IMR-90 (cell line): ENCODE data around the gene TENM4. TPM values are rescaled to one million over a fixed set of nuclear protein-coding genes. Genes with fewer than 3 reads are reported as not detected.

Experiments used
- ATAC-seq: fragments of 200-7000 bp; cut with Tn5 transposase; 2 replicates; pipeline ENCODE4 v1.9.1; 2020; ENCODE audit warnings: low read depth, mild to moderate bottlenecking, moderate library complexity
- BruUV-seq: library from RNA; stranded (reverse); fragments of 400-500 nt; replicated peaks from 2 replicates; lab custom pipeline; 2021; lab: Mats Ljungman, UMichigan
- CTCF ChIA-PET: fragments of 300-600 bp; formaldehyde crosslinking; extraction: SDS; loops from one replicate; lab custom pipeline; 2021; ENCODE audit warnings: antibody characterized with exemption; lab: Yijun Ruan, JAX
- POLR2A ChIA-PET: fragments of 300-600 bp; sonication (Branson Sonifier 250); formaldehyde crosslinking; loops from one replicate; lab custom pipeline; 2022; ENCODE audit warnings: antibody characterized with exemption; ENCODE audit not compliant: unreplicated experiment; lab: Charles Lee
- DNase-seq: peaks from one replicate; pipeline ENCODE4 v3.0.0; 2013
- H2AFZ ChIP-seq: replicated peaks from 2 replicates; pipeline ENCODE3; 2013; ENCODE audit warnings: low read length, mild to moderate bottlenecking; ENCODE audit not compliant: poor library complexity
- H2AK5ac ChIP-seq: 2 replicates; pipeline ENCODE4 v1.6.1; 2013; ENCODE audit warnings: low read depth, low read length, inconsistent platforms
- H2AK9ac ChIP-seq: replicated peaks from 2 replicates; pipeline ENCODE3; 2013; ENCODE audit warnings: mild to moderate bottlenecking, low read depth, low read length, moderate library complexity; ENCODE audit not compliant: poor library complexity
- H2BK120ac ChIP-seq: 2 replicates; pipeline ENCODE4 v1.6.1; 2013; ENCODE audit warnings: low read depth, low read length, inconsistent platforms
- H2BK15ac ChIP-seq: 3 replicates; pipeline ENCODE4 v1.6.1; 2013; ENCODE audit warnings: low read depth, low read length, inconsistent platforms
- H2BK20ac ChIP-seq: 2 replicates; pipeline ENCODE4 v1.6.1; 2013; ENCODE audit warnings: low read depth, mild to moderate bottlenecking, inconsistent platforms, low read length, moderate library complexity
- H2BK5ac ChIP-seq: 2 replicates; pipeline ENCODE4 v1.6.1; 2013; ENCODE audit warnings: mild to moderate bottlenecking, low read depth, low read length, inconsistent platforms; ENCODE audit not compliant: poor library complexity, severe bottlenecking
- H3K14ac ChIP-seq: replicated peaks from 2 replicates; pipeline ENCODE4 v1.6.1; 2013; ENCODE audit warnings: low read depth, low read length, inconsistent platforms
- H3K18ac ChIP-seq: 2 replicates; pipeline ENCODE4 v1.6.1; 2013; ENCODE audit warnings: low read depth, low read length, control low read depth
- H3K23ac ChIP-seq: 2 replicates; pipeline ENCODE4 v1.6.1; 2013; ENCODE audit warnings: low read depth, low read length, inconsistent platforms
- H3K27ac ChIP-seq: 2 replicates; pipeline ENCODE4 v1.5.1; 2013; ENCODE audit warnings: mild to moderate bottlenecking, control low read depth, low read length; ENCODE audit not compliant: insufficient read depth
- H3K27me3 ChIP-seq: 2 replicates; pipeline ENCODE4 v1.6.1; 2013; ENCODE audit warnings: low read length; ENCODE audit not compliant: control insufficient read depth, insufficient read depth
- H3K36me3 ChIP-seq: 2 replicates; pipeline ENCODE4 v1.6.1; 2013; ENCODE audit warnings: low read length, mixed read lengths; ENCODE audit not compliant: control insufficient read depth, insufficient read depth
- H3K4ac ChIP-seq: 2 replicates; pipeline ENCODE4 v1.6.1; 2013; ENCODE audit warnings: low read depth, low read length, inconsistent platforms
- H3K4me1 ChIP-seq: 2 replicates; pipeline ENCODE4 v1.6.1; 2013; ENCODE audit warnings: low read length, mixed read lengths; ENCODE audit not compliant: control insufficient read depth, insufficient read depth
- H3K4me2 ChIP-seq: 2 replicates; pipeline ENCODE4 v1.6.1; 2013; ENCODE audit warnings: low read depth, mild to moderate bottlenecking, control low read depth, low read length, moderate library complexity
- H3K4me3 ChIP-seq: 2 replicates; pipeline ENCODE4 v1.5.1; 2013; ENCODE audit warnings: low read depth, mild to moderate bottlenecking, control low read depth, low read length, moderate library complexity; ENCODE audit not compliant: insufficient read depth
- H3K56ac ChIP-seq: 2 replicates; pipeline ENCODE4 v1.6.1; 2013; ENCODE audit warnings: low read length, inconsistent platforms; ENCODE audit not compliant: insufficient read depth; ENCODE audit errors: extremely low read depth
- H3K79me1 ChIP-seq, 2 experiments: 2 replicates each; pipeline ENCODE4 v1.6.1; 2013; ENCODE audit warnings: low read length in 2 of 2, inconsistent platforms in 1 of 2, low read depth in 1 of 2
- H3K9ac ChIP-seq: 2 replicates; pipeline ENCODE4 v1.6.1; 2013; ENCODE audit warnings: low read depth, low read length, control low read depth
- H3K9me1 ChIP-seq: 2 replicates; pipeline ENCODE4 v1.6.1; 2013; ENCODE audit warnings: low read length, inconsistent platforms; ENCODE audit not compliant: insufficient read depth
- H3K9me3 ChIP-seq: 2 replicates; pipeline ENCODE4 v1.6.1; 2013; ENCODE audit warnings: low read length; ENCODE audit not compliant: control insufficient read depth, insufficient read depth
- H4K20me1 ChIP-seq: 2 replicates; pipeline ENCODE4 v1.6.1; 2013; ENCODE audit warnings: low read length, inconsistent platforms; ENCODE audit not compliant: insufficient read depth
- H4K5ac ChIP-seq: 2 replicates; pipeline ENCODE4 v1.6.1; 2013; ENCODE audit warnings: mild to moderate bottlenecking, low read depth, low read length, control low read depth
- H4K8ac ChIP-seq, 2 experiments: 2 replicates each; pipeline ENCODE4 v1.6.1; 2013; ENCODE audit warnings: low read depth in 2 of 2, low read length in 2 of 2, control low read depth in 1 of 2, inconsistent platforms in 1 of 2
- H4K91ac ChIP-seq: 2 replicates; pipeline ENCODE4 v1.6.1; 2013; ENCODE audit warnings: low read depth, low read length, inconsistent platforms; ENCODE audit not compliant: insufficient read depth
- BHLHE40 ChIP-seq: fragments of 150-350 bp; IDR thresholded peaks from 2 replicates; pipeline ENCODE4 v1.6.1; 2016; ENCODE audit warnings: mild to moderate bottlenecking, low read depth, low read length
- CEBPB ChIP-seq: IDR thresholded peaks from 2 replicates; pipeline ENCODE4 v1.6.1; 2012; ENCODE audit warnings: low read depth, low read length, improper control_type of control experiment
- CHD1 ChIP-seq: IDR thresholded peaks from 2 replicates; pipeline ENCODE4 v1.6.1; 2012; ENCODE audit warnings: low read depth, low read length, improper control_type of control experiment
- FOS ChIP-seq: fragments of 150-350 bp; IDR thresholded peaks from 2 replicates; pipeline ENCODE4 v1.6.1; 2016; ENCODE audit warnings: low read depth, low read length
- MAFK ChIP-seq: IDR thresholded peaks from 2 replicates; pipeline ENCODE4 v1.6.1; 2012; ENCODE audit warnings: low read depth, low read length, improper control_type of control experiment
- MAZ ChIP-seq: IDR thresholded peaks from 2 replicates; pipeline ENCODE4 v1.6.1; 2012; ENCODE audit warnings: low read depth, mild to moderate bottlenecking, low read length, improper control_type of control experiment, moderate library complexity, borderline replicate concordance
- MXI1 ChIP-seq: IDR thresholded peaks from 2 replicates; pipeline ENCODE4 v1.6.1; 2012; ENCODE audit warnings: low read depth, mild to moderate bottlenecking, low read length, moderate library complexity, borderline replicate concordance
- NFE2L2 ChIP-seq: fragments of 150-350 bp; IDR thresholded peaks from 2 replicates; pipeline ENCODE4 v1.6.1; 2016; ENCODE audit warnings: low read depth, mild to moderate bottlenecking, low read length
- POLR2A ChIP-seq: IDR thresholded peaks from 2 replicates; pipeline ENCODE4 v1.6.1; 2012; ENCODE audit warnings: mild to moderate bottlenecking, low read depth, low read length
- RAD21 ChIP-seq: IDR thresholded peaks from 2 replicates; pipeline ENCODE4 v1.6.1; 2012; ENCODE audit warnings: low read length, improper control_type of control experiment
- RCOR1 ChIP-seq: IDR thresholded peaks from 2 replicates; pipeline ENCODE4 v1.6.1; 2012; ENCODE audit warnings: mild to moderate bottlenecking, low read length, improper control_type of control experiment; ENCODE audit not compliant: insufficient replicate concordance
- RFX5 ChIP-seq: IDR thresholded peaks from 2 replicates; pipeline ENCODE4 v1.8.0; 2012; ENCODE audit warnings: low read depth, mild to moderate bottlenecking, low read length, moderate library complexity
- SMC3 ChIP-seq: fragments of 150-350 bp; IDR thresholded peaks from 2 replicates; pipeline ENCODE4 v1.6.1; 2016; ENCODE audit warnings: low read depth, mild to moderate bottlenecking, antibody characterized with exemption, low read length, moderate library complexity
- WGBS, 2 experiments: methylation state at CpG; one replicate each; pipeline versions ENCODE4 v1.1.5 to v1.1.7; 2013; ENCODE audit warnings: missing lambda C conversion rate in 2 of 2; ENCODE audit not compliant: insufficient read length in 1 of 2; ENCODE audit errors: extremely low coverage in 2 of 2; 5-methylcytosine and 5-hydroxymethylcytosine counted together
- dilution Hi-C: fragments of 300-500 bp; cut with HindIII; formaldehyde crosslinking; loops from one replicate; pipeline ENCODE4 v1.14.3; 2018; ENCODE audit warnings: low sequenced_read_pairs; ENCODE audit not compliant: unreplicated experiment
- in situ Hi-C: fragments of 300-500 bp; cut with MboI; formaldehyde crosslinking; loops from 3 replicates; pipeline ENCODE4 v1.14.3; 2019; ENCODE audit warnings: low sequenced_read_pairs, inconsistent platforms, mixed read lengths
- intact Hi-C: fragments of 100-400 bp; cut with micrococcal nuclease; formaldehyde crosslinking; loops from 2 replicates; pipeline ENCODE4 v1.10.0; 2022
- polyA plus RNA-seq, 3 experiments: library from polyadenylated mRNA; depleted of rRNA; stranded (reverse); fragments of >200 nt; gene quantifications; 2 replicates each; pipeline ENCODE4 v1.2.3, GENCODE V29; 2012; ENCODE audit warnings: low replicate concordance in 1 of 3
- total RNA-seq: library from RNA; depleted of rRNA; stranded (reverse); fragments of >200 nt; gene quantifications from 2 replicates; pipeline ENCODE4 v1.2.3, GENCODE V29; 2012
- TF ChIP-seq, protein P1 (sequence below): fragments of 150-350 bp; IDR thresholded peaks from 2 replicates; pipeline ENCODE4 v1.6.1; 2016; ENCODE audit warnings: low read depth, mild to moderate bottlenecking, low read length, moderate library complexity, borderline replicate concordance
- TF ChIP-seq, protein P2 (sequence below): fragments of 150-350 bp; IDR thresholded peaks from 2 replicates; pipeline ENCODE4 v1.6.1; 2017; ENCODE audit warnings: mild to moderate bottlenecking, antibody characterized with exemption, low read length, low read depth
- TF ChIP-seq, protein P3 (sequence below): conservative IDR thresholded peaks from 2 replicates; pipeline ENCODE4 v1.5.1; 2012; ENCODE audit warnings: mild to moderate bottlenecking, low read depth, low read length, improper control_type of control experiment

The TENM4 gene
- total and polyA plus RNA-seq, 2 of the 4 experiments (the other 2 are of a cell fraction) = 7.4 to 9.0 TPM

DNA sequence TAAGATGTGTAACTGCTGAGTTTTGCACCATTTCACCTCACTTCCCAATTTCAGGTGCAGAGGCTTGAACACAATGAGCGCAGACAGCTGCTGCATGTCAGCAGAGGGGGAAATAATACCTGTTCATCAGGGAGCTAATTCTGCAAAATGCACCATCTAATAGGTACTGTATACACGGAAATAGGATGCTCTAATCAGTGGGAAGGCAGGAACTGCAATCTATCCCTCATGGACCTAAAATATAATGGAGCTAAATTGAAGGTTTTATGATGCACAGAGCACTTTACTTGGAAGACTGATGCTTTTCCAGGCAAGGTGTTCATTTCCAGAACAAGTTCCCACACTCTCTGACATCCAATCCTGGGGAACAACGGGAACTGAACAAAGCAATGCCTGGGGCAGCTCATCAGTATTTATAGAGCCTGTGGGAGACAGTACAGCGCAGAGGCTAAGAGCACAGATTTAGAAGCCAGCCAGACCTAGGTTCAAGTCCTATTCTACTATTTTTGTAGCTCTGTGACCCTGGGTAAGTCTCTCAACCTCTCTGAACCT, 78.5 kb downstream of the TENM4 start:
- H2AK5ac ChIP-seq = no peak overlapping the region
- TF ChIP-seq RCOR1 (no peak), MAFK (no peak), NFE2L2 (no peak), CHD1 (no peak), MAZ (no peak), FOS (no peak), BHLHE40 (no peak), RAD21 (no peak), CEBPB (no peak), SMC3 (no peak), POLR2A (no peak), MXI1 (no peak), RFX5 (no peak)
- TF ChIP-seq, protein P1, sequence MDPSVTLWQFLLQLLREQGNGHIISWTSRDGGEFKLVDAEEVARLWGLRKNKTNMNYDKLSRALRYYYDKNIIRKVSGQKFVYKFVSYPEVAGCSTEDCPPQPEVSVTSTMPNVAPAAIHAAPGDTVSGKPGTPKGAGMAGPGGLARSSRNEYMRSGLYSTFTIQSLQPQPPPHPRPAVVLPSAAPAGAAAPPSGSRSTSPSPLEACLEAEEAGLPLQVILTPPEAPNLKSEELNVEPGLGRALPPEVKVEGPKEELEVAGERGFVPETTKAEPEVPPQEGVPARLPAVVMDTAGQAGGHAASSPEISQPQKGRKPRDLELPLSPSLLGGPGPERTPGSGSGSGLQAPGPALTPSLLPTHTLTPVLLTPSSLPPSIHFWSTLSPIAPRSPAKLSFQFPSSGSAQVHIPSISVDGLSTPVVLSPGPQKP = no peak
- TF ChIP-seq, protein P2, sequence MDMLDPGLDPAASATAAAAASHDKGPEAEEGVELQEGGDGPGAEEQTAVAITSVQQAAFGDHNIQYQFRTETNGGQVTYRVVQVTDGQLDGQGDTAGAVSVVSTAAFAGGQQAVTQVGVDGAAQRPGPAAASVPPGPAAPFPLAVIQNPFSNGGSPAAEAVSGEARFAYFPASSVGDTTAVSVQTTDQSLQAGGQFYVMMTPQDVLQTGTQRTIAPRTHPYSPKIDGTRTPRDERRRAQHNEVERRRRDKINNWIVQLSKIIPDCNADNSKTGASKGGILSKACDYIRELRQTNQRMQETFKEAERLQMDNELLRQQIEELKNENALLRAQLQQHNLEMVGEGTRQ = no peak
- TF ChIP-seq, protein P3, sequence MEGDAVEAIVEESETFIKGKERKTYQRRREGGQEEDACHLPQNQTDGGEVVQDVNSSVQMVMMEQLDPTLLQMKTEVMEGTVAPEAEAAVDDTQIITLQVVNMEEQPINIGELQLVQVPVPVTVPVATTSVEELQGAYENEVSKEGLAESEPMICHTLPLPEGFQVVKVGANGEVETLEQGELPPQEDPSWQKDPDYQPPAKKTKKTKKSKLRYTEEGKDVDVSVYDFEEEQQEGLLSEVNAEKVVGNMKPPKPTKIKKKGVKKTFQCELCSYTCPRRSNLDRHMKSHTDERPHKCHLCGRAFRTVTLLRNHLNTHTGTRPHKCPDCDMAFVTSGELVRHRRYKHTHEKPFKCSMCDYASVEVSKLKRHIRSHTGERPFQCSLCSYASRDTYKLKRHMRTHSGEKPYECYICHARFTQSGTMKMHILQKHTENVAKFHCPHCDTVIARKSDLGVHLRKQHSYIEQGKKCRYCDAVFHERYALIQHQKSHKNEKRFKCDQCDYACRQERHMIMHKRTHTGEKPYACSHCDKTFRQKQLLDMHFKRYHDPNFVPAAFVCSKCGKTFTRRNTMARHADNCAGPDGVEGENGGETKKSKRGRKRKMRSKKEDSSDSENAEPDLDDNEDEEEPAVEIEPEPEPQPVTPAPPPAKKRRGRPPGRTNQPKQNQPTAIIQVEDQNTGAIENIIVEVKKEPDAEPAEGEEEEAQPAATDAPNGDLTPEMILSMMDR = no peak
- H3K4me1 ChIP-seq = no peaks in the 10 kb centered on the region
- intact Hi-C loops = no loop called here
- no peak overlapping the region for H3K56ac ChIP-seq
- peaks cover 0 to 11% of the 10 kb centered on the region in 2 experiments; a peak in 1 of 4 replicates for H3K79me1 ChIP-seq
- H2BK120ac ChIP-seq = no peak overlapping the region
- ChIA-PET CTCF (interaction anchor here (0.6 kb wide), 1 partner anchor 793 kb away, joined by 3 read pairs; no protein-coding TSS in a partner anchor), POLR2A (no interaction called here)
- H3K4me2 ChIP-seq = no peak overlapping the region
- in situ Hi-C loops = no loop called here
- H3K4ac ChIP-seq = no peak overlapping the region
- H3K27me3 ChIP-seq = no peaks in the 10 kb centered on the region
- no peak overlapping the region for H3K18ac ChIP-seq
- no peaks in the 10 kb centered on the region; the same call in 1 of the 2 replicates for H3K36me3 ChIP-seq
- no peak overlapping the region for H2AFZ ChIP-seq
- no peak overlapping the region for H4K91ac ChIP-seq
- no peak overlapping the region for H3K23ac ChIP-seq
- 83% methylated on average over 1 of the region's 4 CpGs; no CpG with 5 or more reads in 1 of the 2 experiments for WGBS, 2 experiments
- H3K9me1 ChIP-seq = no peaks in the 10 kb centered on the region
- no peak overlapping the region for H2BK5ac ChIP-seq
- no peak overlapping the region for H3K9ac ChIP-seq
- H3K9me3 ChIP-seq = no peaks in the 10 kb centered on the region
- no peak overlapping the region for H3K27ac ChIP-seq
- H4K20me1 ChIP-seq = no peaks in the 10 kb centered on the region
- no TSS peak for BruUV-seq
- DNase-seq (no peak), ATAC-seq (no peak)
- H2BK15ac ChIP-seq = no peak overlapping the region
- dilution Hi-C loops = no loop called here
- no peak overlapping the region for H4K5ac ChIP-seq
- H3K4me3 ChIP-seq = no peak overlapping the region
- no peak overlapping the region for H2AK9ac ChIP-seq
- H2BK20ac ChIP-seq = no peak overlapping the region
- no peak overlapping the region for H3K14ac ChIP-seq
- no peak overlapping the region for H4K8ac ChIP-seq
